OCI-LY3 (cell line): ENCODE results near the gene CTNNA3.

Experiments
- EZH2phosphoT487 ChIP-seq: fragments of 200-600 bp; shearing (Covaris generic); IDR thresholded peaks from 2 replicates; pipeline ENCODE4 v1.6.1; 2018; ENCODE audit warnings: antibody characterized with exemption, mixed run types, low read depth
- TF ChIP-seq, protein P1 (sequence below): fragments of 200-600, 300-600 bp; sonication (generic); IDR thresholded peaks from 2 replicates; pipeline ENCODE4 v1.5.1; 2014; ENCODE audit warnings: antibody characterized with exemption, low read length, low read depth

DNA sequence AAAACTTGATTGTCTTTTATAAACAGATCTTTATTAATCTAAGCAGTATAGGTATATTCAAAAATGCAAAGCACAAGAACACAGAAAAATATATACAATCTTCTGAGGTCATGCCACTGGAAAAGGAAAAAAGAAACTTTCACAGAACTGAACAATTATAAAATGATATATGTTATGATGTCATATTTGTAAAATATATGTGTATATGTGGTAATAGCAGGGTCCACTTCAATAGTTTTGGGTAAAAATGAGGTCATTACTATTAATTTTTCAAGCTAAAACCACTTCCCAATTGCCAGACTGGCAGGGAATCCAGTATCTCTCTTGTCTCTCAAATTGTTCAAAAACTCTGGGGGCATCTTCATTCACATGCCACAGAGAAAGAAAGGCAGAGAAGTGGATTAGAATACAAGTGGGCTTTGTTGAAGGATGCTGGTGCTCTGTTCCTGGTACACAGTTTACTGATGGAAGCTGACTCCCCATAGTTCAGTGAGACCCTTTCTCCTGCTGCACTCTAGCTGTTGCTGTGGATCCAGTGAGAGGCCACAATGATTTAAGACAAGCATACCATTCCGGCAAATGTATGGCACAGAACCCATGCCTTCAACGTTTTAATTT lies 19.7 kb downstream of the CTNNA3 start:
- TF ChIP-seq, protein P1, sequence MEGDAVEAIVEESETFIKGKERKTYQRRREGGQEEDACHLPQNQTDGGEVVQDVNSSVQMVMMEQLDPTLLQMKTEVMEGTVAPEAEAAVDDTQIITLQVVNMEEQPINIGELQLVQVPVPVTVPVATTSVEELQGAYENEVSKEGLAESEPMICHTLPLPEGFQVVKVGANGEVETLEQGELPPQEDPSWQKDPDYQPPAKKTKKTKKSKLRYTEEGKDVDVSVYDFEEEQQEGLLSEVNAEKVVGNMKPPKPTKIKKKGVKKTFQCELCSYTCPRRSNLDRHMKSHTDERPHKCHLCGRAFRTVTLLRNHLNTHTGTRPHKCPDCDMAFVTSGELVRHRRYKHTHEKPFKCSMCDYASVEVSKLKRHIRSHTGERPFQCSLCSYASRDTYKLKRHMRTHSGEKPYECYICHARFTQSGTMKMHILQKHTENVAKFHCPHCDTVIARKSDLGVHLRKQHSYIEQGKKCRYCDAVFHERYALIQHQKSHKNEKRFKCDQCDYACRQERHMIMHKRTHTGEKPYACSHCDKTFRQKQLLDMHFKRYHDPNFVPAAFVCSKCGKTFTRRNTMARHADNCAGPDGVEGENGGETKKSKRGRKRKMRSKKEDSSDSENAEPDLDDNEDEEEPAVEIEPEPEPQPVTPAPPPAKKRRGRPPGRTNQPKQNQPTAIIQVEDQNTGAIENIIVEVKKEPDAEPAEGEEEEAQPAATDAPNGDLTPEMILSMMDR, result no peak
- no peak for TF ChIP-seq EZH2phosphoT487
